NOMO-1 (cell line): ENCODE measurements around the gene NCOA1.
"Not testable (repeated sequence)": the region's sequence is repeated elsewhere in the genome, so short reads cannot be mapped to it uniquely, and the experiment has no call there.

ENCODE experiments used
- DNase-seq, 2 experiments: peaks; one replicate each; lab custom pipeline; 2025; ENCODE audit not compliant: unreplicated experiment in 2 of 2; lab: John Stamatoyannopoulos, UW

NCOA1 gene

DNA sequence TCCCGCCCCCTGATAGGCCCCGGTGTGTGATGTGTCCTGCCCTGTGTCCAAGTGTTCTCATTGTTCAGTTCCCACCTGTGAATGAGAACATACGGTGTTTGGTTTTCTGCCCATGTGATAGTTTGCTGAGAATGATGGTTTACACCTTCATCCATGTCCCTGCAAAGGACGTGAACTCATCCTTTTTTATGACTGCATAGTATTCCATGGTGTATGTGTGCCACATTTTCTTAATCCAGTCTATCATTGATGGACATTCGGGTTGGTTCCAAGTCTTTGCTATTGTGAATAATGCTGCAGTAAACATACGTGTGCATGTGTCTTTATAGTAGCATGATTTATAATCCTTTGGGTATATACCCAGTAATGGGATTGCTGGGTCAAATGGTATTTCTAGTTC is 40.6 kb downstream of the NCOA1 start:
- not testable (repeated sequence) for DNase-seq

- DNase-seq, result not testable (repeated sequence)
Measured at GRCh38 chr2:24532057-24532456, 41.0 kb downstream of the NCOA1 start.

DNA sequence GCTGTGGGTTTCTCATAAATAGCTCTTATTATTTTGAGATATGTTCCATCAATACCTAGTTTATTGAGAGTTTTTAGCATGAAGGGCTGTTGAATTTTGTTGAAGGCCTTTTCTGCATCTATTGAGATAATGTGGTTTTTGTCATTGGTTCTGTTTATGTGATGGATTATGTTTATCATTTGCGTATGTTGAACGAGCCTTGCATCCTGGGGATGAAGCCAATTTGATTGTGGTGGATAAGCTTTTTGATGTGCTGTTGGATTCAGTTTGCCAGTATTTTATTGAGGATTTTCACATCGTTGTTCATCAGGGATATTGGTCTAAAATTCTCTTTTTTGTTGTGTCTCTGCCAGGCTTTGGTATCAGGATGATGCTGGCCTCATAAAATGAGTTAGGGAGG is 42.5 kb downstream of the NCOA1 start:
- not testable (repeated sequence) for DNase-seq

GRCh38 chr2:24538720-24539119 is 47.7 kb downstream of the NCOA1 start:
- DNase-seq, result peak in 1 of 2 experiments; percentile 70

DNA sequence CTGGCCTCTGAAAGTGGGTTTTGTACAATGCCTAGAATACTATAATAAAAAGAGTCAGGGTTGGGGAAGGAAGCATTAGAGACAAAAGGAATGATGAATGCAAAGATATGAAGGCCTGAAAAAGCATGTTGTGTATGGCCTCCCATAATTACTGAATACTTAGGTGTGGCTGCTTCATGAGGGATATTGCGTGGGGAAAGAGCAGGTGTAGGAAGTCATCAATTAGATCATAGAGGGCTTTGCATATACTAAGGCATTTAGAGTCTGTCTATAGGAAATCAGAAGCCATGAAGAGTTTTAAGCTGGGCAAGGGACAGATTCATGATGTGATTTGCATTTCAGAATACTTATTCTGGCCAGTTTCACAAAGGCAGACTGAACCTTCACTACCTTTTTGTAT is 48.2 kb downstream of the NCOA1 start:
- DNase-seq, result no peak

- DNase-seq, result no peak
Measured at GRCh38 chr2:24540011-24540477, 49.0 kb downstream of the NCOA1 start.

GRCh38 chr2:24541621-24542020 is 50.6 kb downstream of the NCOA1 start:
- no peak for DNase-seq

DNA sequence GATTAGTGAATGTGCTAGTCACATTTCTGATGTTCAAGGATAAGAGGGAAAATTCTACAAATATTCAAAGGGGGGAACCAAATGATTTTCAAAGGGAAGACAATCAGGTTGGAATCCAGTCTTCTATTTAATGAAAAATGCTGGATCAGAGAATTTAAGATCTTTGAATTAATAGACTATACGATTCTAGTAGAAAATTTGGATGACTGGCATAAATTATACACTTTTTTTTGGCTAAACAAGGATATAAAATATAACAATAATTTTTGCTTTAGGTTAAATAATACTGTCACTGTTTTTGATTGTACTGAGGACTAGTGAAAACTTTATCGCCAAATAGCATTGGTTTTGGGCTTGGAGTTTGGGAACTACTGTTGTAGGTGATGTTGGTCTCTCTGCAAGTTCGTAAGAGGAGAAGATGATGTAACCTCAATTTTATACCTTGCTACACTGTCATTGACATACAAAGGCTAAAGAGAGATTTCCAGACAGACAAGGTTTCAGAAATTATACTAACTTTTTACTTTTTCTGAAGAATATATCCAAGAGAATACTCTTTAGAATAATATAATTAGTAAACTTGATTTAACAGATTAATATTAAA is 51.3 kb downstream of the NCOA1 start:
- no peak for DNase-seq

GRCh38 chr2:24543252-24543651 is 52.2 kb downstream of the NCOA1 start:
- no peak for DNase-seq

- DNase-seq, result no peak
Measured at GRCh38 chr2:24544456-24545115, 53.5 kb downstream of the NCOA1 start.

- no peak for DNase-seq
Measured at GRCh38 chr2:24546669-24547068, 55.6 kb downstream of the NCOA1 start.

GRCh38 chr2:24548058-24548457 is 57.0 kb downstream of the NCOA1 start:
- DNase-seq, result no peak

- not testable (repeated sequence) for DNase-seq
Measured at GRCh38 chr2:24550301-24550700, 59.2 kb downstream of the NCOA1 start.

DNA sequence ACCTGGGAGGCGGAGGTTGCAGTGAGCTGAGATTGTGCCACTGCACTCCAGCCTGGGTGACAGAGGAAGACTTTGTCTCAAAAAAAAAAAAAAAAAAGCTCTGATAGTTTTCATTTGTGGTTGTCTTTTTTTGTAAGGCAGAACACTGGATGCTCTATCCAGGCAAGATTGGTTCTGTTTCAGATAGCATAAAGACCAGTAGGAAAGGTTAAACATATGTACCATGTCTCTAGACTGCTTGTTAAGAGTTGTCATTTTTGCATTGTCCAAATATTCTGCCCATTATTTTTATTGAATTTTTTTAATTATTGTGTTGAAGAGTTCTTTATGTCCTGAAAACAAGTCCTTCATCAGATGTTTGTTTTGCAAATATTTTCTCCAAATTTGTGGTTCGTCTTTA is 60.0 kb downstream of the NCOA1 start:
- no peak for DNase-seq

DNA sequence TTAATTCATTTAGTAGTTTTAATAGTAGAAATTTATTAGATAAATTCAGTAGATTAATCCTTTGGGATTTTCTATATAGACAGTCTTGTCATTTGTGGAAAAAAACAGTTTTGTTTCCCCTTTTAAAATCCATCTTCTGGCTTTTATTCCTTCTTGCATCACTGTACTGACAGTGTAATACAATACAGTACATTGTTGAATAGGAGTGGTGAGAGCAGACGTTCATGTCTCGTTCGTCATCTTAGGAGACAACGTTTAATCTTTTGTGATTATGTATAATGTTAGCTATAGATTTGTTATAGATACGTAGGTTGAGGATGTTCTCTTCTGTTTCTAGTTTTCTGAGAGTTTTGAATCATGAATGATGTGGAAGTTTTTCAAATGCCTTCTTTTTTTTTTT is 61.8 kb downstream of the NCOA1 start:
- DNase-seq, result no peak

DNA sequence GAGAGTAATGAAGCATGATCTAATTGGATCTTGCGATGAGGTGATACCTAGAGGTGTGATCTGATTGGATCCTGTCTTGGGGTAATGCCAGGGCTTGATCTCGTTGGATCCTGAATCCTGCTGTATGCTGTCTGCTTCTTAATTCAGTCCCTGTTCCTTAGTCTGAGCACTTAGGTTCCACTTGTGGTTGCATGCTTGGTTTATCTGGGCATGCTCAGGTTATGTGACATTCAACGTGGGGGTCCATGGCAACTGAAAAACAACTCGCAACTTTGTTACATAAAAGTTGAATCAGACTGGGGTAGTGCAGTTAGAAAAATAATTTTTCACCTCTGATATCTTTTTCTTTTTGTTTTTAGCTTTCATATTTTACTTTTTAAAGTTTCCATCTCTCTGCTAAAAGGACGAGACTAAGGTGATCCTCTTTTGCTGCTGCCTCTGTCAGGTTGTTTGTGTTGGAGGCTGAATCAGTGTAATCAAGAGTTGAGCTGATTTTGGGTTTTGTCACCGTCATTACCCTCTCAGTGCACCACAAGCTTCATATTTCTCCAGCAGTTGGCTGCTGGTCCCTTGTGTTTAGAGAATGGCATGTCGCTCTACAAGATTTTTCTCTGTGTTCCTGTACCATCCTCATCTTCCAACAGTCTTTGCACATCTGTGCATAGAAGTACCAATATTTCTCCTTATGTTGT is 67.9 kb downstream of the NCOA1 start:
- DNase-seq, result no peak

GRCh38 chr2:24559473-24560113 is 68.5 kb downstream of the NCOA1 start:
- DNase-seq, result no peak

DNA sequence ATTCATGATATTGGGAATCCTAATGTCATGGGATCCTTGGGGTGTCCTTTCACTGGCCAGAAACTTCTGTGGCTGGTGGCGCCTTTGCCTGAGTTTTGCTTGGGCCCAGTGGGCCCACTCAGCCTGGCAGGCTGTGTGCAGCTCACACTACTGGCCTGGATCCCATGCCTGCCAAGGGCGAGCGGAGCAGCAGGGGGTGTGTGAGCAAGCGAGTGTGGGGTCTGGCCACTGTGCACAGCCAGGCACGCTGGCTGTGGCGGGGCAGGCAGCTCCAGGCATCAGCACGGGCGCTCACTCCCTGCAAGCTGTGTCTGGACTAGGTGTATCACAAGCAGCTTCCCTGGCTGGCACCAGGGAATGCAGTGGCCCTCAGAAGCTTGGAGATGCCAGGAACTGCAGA is 74.5 kb downstream of the NCOA1 start:
- DNase-seq, result no peak

DNA sequence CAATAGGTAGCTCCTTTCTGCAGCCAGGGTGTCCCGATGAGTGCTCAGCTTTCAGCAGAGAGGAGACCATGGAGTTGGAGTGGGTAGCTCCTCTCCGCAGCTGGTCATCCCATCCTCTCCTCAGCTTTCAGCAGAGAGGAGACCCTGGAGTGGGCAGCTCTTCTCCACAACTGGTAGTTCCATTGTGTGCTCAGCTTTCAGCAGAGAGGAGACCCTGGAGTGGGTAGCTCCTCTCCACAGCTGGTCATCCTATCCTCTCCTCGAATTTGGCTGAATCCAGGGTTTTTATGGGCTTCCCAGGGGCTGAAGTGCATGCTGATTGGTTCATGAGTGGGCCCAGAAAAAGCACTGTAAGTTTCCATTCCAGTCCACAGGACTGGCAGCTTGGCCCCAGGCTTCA is 75.2 kb downstream of the NCOA1 start:
- no peak for DNase-seq

DNA sequence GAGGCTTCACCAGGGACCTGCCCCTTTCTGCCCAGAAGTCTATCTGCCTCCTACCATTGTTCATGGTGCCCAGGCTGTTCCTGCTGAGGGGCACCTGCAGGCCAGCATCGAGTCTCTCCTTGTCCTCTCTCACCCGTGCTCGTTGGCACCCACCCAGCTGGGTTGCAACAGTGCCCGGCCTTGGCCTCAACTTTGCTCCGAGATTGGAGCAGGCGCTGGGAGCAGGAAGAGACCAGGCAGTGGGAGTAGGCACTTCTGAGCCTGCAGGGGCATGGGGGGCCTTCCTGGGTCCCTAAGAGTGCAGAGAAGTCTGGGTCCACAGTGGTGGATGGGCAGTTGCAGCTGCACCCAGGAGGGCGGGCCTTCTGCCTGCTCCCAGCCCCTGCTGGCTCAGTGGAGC is 75.6 kb downstream of the NCOA1 start:
- DNase-seq, result no peak

DNA sequence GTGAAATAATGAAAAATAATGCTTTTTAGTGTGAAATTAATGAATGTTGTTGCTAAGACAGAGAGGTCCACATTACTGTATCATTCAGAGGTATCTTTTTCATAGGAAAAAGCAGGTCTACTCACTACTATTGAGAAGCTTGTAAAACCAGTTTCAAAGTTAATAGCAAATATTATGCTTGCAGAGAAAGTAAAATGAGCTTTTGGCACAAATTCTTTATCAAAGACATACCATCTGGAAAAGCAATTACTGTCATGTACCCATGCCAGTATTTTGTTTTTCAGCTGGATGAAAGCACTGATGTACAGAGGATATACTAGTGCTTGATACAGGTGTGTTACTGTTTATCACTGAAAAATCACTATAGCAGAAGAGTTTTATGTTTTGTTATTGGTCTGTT is 77.5 kb downstream of the NCOA1 start:
- no peak for DNase-seq

GRCh38 chr2:24569565-24569964 is 78.5 kb downstream of the NCOA1 start:
- not testable (repeated sequence) for DNase-seq
